H1 (cell line): Measurements from ENCODE around the gene FAM120B. TPM values are rescaled to one million over a fixed set of nuclear protein-coding genes. Genes with fewer than 3 reads are reported as not detected.

Experiments
- CTCF ChIA-PET: fragments of 300-600 bp; sonication (Branson Sonifier 250); formaldehyde crosslinking; loops from one replicate; lab custom pipeline; 2021; ENCODE audit not compliant: partially characterized antibody; lab: Charles Lee
- POLR2A ChIA-PET: fragments of 300-600 bp; sonication (Branson Sonifier 250); formaldehyde crosslinking; loops from one replicate; lab custom pipeline; 2021; ENCODE audit warnings: inconsistent platforms; ENCODE audit not compliant: partially characterized antibody; lab: Charles Lee
- DNase-seq, 2 experiments: peaks; one replicate each; pipeline versions ENCODE4 v3.0.0 to v3.0.0-alpha.2; 2010 to 2022; ENCODE audit warnings: low spot score in 2 of 2, low read depth in 1 of 2, mixed read lengths in 1 of 2
- FAIRE-seq: peaks from 2 replicates; lab custom pipeline; 2011; peaks lifted over from hg19 to GRCh38; lab: Jason Lieb, UNC
- H2AFZ ChIP-seq: 2 replicates; pipeline ENCODE4 v1.8.1; 2012; ENCODE audit warnings: low read length, inconsistent platforms
- H2AK5ac ChIP-seq: 2 replicates; pipeline ENCODE4 v1.6.1; 2013; ENCODE audit warnings: low read depth, low read length
- H2BK120ac ChIP-seq: replicated peaks from 2 replicates; pipeline ENCODE3; 2013; ENCODE audit warnings: low read depth, low read length, inconsistent platforms
- H2BK12ac ChIP-seq: 2 replicates; pipeline ENCODE4 v1.6.1; 2013; ENCODE audit warnings: low read depth, low read length
- H2BK15ac ChIP-seq: 2 replicates; pipeline ENCODE4 v1.6.1; 2013; ENCODE audit warnings: low read length
- H2BK20ac ChIP-seq: 2 replicates; pipeline ENCODE4 v1.6.1; 2013; ENCODE audit warnings: low read length
- H2BK5ac ChIP-seq: 2 replicates; pipeline ENCODE4 v1.6.1; 2013; ENCODE audit warnings: low read depth, low read length
- H3K14ac ChIP-seq: 2 replicates; pipeline ENCODE4 v1.6.1; 2013; ENCODE audit warnings: inconsistent platforms; ENCODE audit not compliant: insufficient read length
- H3K18ac ChIP-seq: 2 replicates; pipeline ENCODE4 v1.6.1; 2013; ENCODE audit warnings: low read length; ENCODE audit errors: extremely low read depth
- H3K23ac ChIP-seq: 2 replicates; pipeline ENCODE4 v1.6.1; 2013; ENCODE audit warnings: inconsistent platforms; ENCODE audit not compliant: insufficient read length
- H3K23me2 ChIP-seq: 2 replicates; pipeline ENCODE4 v1.6.1; 2013; ENCODE audit warnings: low read depth, low read length
- H3K27ac ChIP-seq: 2 replicates; pipeline ENCODE4 v1.6.1; 2011; ENCODE audit warnings: low read depth, low read length, inconsistent platforms
- H3K27me3 ChIP-seq, 4 experiments: replicated peaks in 1 of 4; 1 replicate in 1 of 4; 2 replicates in 3 of 4; pipeline versions ENCODE4 v1.6.1 to v1.8.1; 2011 to 2013; ENCODE audit warnings: low read length in 3 of 4, mild to moderate bottlenecking in 3 of 4, inconsistent platforms in 2 of 4, mixed read lengths in 2 of 4, moderate library complexity in 1 of 4; ENCODE audit not compliant: control insufficient read depth in 3 of 4, insufficient read depth in 3 of 4; ENCODE audit errors: extremely low read depth in 1 of 4
- H3K36me3 ChIP-seq, 4 experiments: 2 replicates each; pipeline versions ENCODE4 v1.6.1 to v1.8.1; 2011 to 2013; ENCODE audit warnings: mild to moderate bottlenecking in 4 of 4, low read length in 3 of 4, moderate library complexity in 2 of 4, control low read depth in 1 of 4, inconsistent platforms in 1 of 4; ENCODE audit not compliant: insufficient read depth in 4 of 4, control insufficient read depth in 2 of 4
- H3K4ac ChIP-seq: replicated peaks from 2 replicates; pipeline ENCODE3; 2013; ENCODE audit warnings: low read length, low read depth, mixed read lengths, inconsistent platforms; ENCODE audit not compliant: insufficient read length
- H3K4me1 ChIP-seq, 4 experiments: replicated peaks in 1 of 4; 1 replicate in 1 of 4; 2 replicates in 3 of 4; pipeline versions ENCODE4 v1.6.1 to v1.8.1; 2011 to 2013; ENCODE audit warnings: low read length in 3 of 4, inconsistent platforms in 2 of 4, mixed read lengths in 1 of 4; ENCODE audit not compliant: insufficient read depth in 4 of 4, control insufficient read depth in 3 of 4
- H3K4me2 ChIP-seq, 2 experiments: 2 replicates each; pipeline versions ENCODE4 v1.6.1 to v1.8.1; 2011 to 2013; ENCODE audit warnings: low read depth in 2 of 2, low read length in 2 of 2, control low read depth in 1 of 2, inconsistent platforms in 1 of 2, mild to moderate bottlenecking in 1 of 2; ENCODE audit not compliant: insufficient read depth in 1 of 2
- H3K4me3 ChIP-seq, 4 experiments: fragments of 200-600, 300-600 bp in 1 of 4; sonication (generic), shearing (Covaris generic), sonication (Bioruptor Twin) in 1 of 4; 2 replicates each; pipeline versions ENCODE4 v1.5.1 to v1.8.1; 2011 to 2016; ENCODE audit warnings: low read length in 4 of 4, low read depth in 3 of 4, control low read depth in 2 of 4, inconsistent platforms in 2 of 4, mild to moderate bottlenecking in 2 of 4, mixed read lengths in 1 of 4, moderate library complexity in 1 of 4; ENCODE audit not compliant: insufficient read depth in 2 of 4; ENCODE audit errors: extremely low read depth in 1 of 4
- H3K56ac ChIP-seq: replicated peaks from 2 replicates; pipeline ENCODE3; 2013; ENCODE audit warnings: low read depth, mild to moderate bottlenecking, mixed read lengths, low read length, inconsistent platforms; ENCODE audit not compliant: insufficient read length
- H3K79me1 ChIP-seq: 2 replicates; pipeline ENCODE4 v1.6.1; 2013; ENCODE audit warnings: low read depth, low read length, control low read depth
- H3K79me2 ChIP-seq, 2 experiments: 2 replicates each; pipeline versions ENCODE4 v1.6.1 to v1.8.1; 2012 to 2013; ENCODE audit warnings: low read length in 2 of 2, mild to moderate bottlenecking in 2 of 2, inconsistent platforms in 1 of 2; ENCODE audit not compliant: insufficient read depth in 2 of 2, control insufficient read depth in 1 of 2
- H3K9ac ChIP-seq, 4 experiments: replicated peaks in 1 of 4; 1 replicate in 1 of 4; 2 replicates in 3 of 4; pipeline versions ENCODE4 v1.6.1 to v1.8.1; 2011 to 2013; ENCODE audit warnings: low read depth in 3 of 4, low read length in 3 of 4, control low read depth in 2 of 4, mild to moderate bottlenecking in 2 of 4, moderate library complexity in 2 of 4, inconsistent platforms in 1 of 4; ENCODE audit errors: extremely low read depth in 1 of 4
- H3K9me3 ChIP-seq, 2 experiments: 2 replicates each; pipeline versions ENCODE4 v1.6.1 to v1.8.1; 2012 to 2013; ENCODE audit warnings: mild to moderate bottlenecking in 2 of 2, moderate library complexity in 2 of 2, control low read depth in 1 of 2, inconsistent platforms in 1 of 2, low read depth in 1 of 2, low read length in 1 of 2, mixed read lengths in 1 of 2; ENCODE audit not compliant: insufficient read depth in 2 of 2
- H4K20me1 ChIP-seq, 2 experiments: replicated peaks in 1 of 2; 2 replicates each; pipeline versions ENCODE3 to v1.8.1; 2011 to 2013; ENCODE audit warnings: inconsistent platforms in 2 of 2, low read length in 2 of 2, mild to moderate bottlenecking in 1 of 2; ENCODE audit not compliant: insufficient read depth in 2 of 2, control insufficient read depth in 1 of 2
- H4K5ac ChIP-seq: 2 replicates; pipeline ENCODE4 v1.6.1; 2013; ENCODE audit warnings: low read length, low read depth, mixed read lengths, inconsistent platforms; ENCODE audit not compliant: insufficient read length
- H4K8ac ChIP-seq: 2 replicates; pipeline ENCODE4 v1.8.0; 2013; ENCODE audit warnings: mild to moderate bottlenecking, moderate library complexity, low read length, inconsistent platforms; ENCODE audit not compliant: insufficient read depth; ENCODE audit errors: extremely low read depth
- H4K91ac ChIP-seq: replicated peaks from 2 replicates; pipeline ENCODE3; 2013; ENCODE audit warnings: low read length, mixed read lengths, inconsistent platforms; ENCODE audit not compliant: insufficient read length
- ASH2L ChIP-seq: fragments of 200-600, 300-600 bp; sonication (generic); IDR thresholded peaks from one replicate; pipeline ENCODE4 v1.7.1; 2017; ENCODE audit warnings: low read length
- CHD2 ChIP-seq: IDR thresholded peaks from 2 replicates; pipeline ENCODE4 v1.6.1; 2012; ENCODE audit warnings: low read length, improper control_type of control experiment
- CREB1 ChIP-seq: IDR thresholded peaks from 2 replicates; pipeline ENCODE4 v1.6.1; 2012; ENCODE audit warnings: inconsistent platforms
- EGR1 ChIP-seq: IDR thresholded peaks from 2 replicates; pipeline ENCODE4 v1.6.1; 2011; ENCODE audit warnings: low read depth, low read length, borderline replicate concordance
- EP300 ChIP-seq, 2 experiments: IDR thresholded peaks; 1 replicate in 1 of 2; 2 replicates in 1 of 2; pipeline ENCODE4 v1.6.1; 2011 to 2012; ENCODE audit warnings: low read depth in 2 of 2, low read length in 2 of 2, mild to moderate bottlenecking in 2 of 2, borderline replicate concordance in 1 of 2, inconsistent platforms in 1 of 2, moderate library complexity in 1 of 2
- KDM4A ChIP-seq: IDR thresholded peaks from one replicate; pipeline ENCODE4 v1.7.1; 2012; ENCODE audit warnings: low read depth, mild to moderate bottlenecking, moderate library complexity, low read length, inconsistent platforms; ENCODE audit not compliant: severe bottlenecking
- POLR2AphosphoS5 ChIP-seq: IDR thresholded peaks from 2 replicates; pipeline ENCODE4 v1.6.1; 2011; ENCODE audit warnings: low read depth, low read length
- RAD21 ChIP-seq, 2 experiments: IDR thresholded peaks in 1 of 2; conservative IDR thresholded peaks in 1 of 2; 2 replicates each; pipeline ENCODE4 v1.6.1; 2011; ENCODE audit warnings: low read depth in 2 of 2, low read length in 2 of 2, improper control_type of control experiment in 1 of 2, inconsistent platforms in 1 of 2, mild to moderate bottlenecking in 1 of 2, moderate library complexity in 1 of 2
- TCF12 ChIP-seq: IDR thresholded peaks from 2 replicates; pipeline ENCODE4 v1.6.1; 2011; ENCODE audit warnings: low read depth, mild to moderate bottlenecking, low read length
- TEAD4 ChIP-seq: IDR thresholded peaks from 2 replicates; pipeline ENCODE4 v1.6.1; 2012; ENCODE audit warnings: low read depth, low read length, inconsistent platforms, mixed read lengths
- WGBS, 2 experiments: shearing (Covaris generic) in 1 of 2; methylation state at CpG; one replicate each; pipeline versions ENCODE4 v1.1.6 to v1.1.7; 2013 to 2015; ENCODE audit warnings: low lambda C conversion rate in 2 of 2, mixed read lengths in 2 of 2, inconsistent platforms in 1 of 2, low coverage in 1 of 2, missing lambda C conversion rate in 1 of 2; ENCODE audit not compliant: insufficient replicate concordance in 2 of 2, insufficient coverage in 1 of 2, insufficient read length in 1 of 2; ENCODE audit errors: extremely low coverage in 1 of 2, missing lambda C conversion rate in 1 of 2; 5-methylcytosine and 5-hydroxymethylcytosine counted together
- polyA plus RNA-seq, 7 experiments: library from polyadenylated mRNA; depleted of rRNA in 3 of 7; stranded (reverse) in 5 of 7; unstranded in 2 of 7; fragments of >200 nt in 5 of 7; fragments of 200-250 nt in 2 of 7; gene quantifications; 1 replicate in 5 of 7; 2 replicates in 1 of 7; 4 replicates in 1 of 7; pipeline versions ENCODE4 v1.2.1 to v1.2.3, GENCODE V29; 2011 to 2013; ENCODE audit warnings: missing spikeins in 2 of 7, mixed read lengths in 2 of 7
- total RNA-seq: library from RNA; stranded (reverse); fragmentation: NEBNext Ultra II Directional; extraction: Animal tissue kit (Norgen Biotek cat#: 25700); gene quantifications from 2 replicates; pipeline ENCODE4 v1.2.1, GENCODE V29; 2021

FAM120B gene
- total and polyA plus RNA-seq, 2 of the 8 experiments (the other 6 are each of a cell fraction or from before 2014, with no cell fraction given): 5.1 to 12.5 TPM

DNA sequence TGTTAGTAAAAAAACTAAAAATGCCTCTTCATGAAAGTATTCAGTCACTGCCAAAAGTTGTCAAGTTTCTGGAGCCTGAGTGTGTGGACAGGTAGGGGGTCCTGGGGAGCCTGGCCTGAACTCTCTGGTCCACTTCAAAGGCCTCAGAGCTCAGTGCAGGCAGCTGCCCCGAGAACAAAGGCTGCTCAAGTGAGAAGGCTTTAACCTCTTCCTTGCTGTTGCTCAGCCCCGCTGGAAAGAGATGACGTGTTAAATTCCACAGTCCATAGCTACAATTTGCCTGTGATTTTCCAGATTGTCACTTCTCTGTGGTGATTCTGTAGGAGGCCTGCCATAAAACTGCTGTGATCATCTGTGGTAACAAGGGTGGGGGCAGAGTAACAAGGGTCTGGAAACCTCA is 96.9 kb downstream of the FAM120B start:
- H3K9me3 ChIP-seq: no peaks in the 10 kb centered on the region
- H2BK20ac ChIP-seq: no peak overlapping the region
- H2AFZ ChIP-seq: no peak overlapping the region
- H3K36me3 ChIP-seq: peaks cover 0 to 10% (median 0%) of the 10 kb centered on the region in 4 experiments; a peak in 3 of 8 replicates
- POLR2A ChIA-PET: interaction anchor here (1.6 kb wide), 1 partner anchor 10 kb away, joined by 4 read pairs; no protein-coding TSS in a partner anchor
- FAIRE-seq (no peak), DNase-seq (no peak)
- no peak overlapping the region for H3K4ac ChIP-seq
- H3K18ac ChIP-seq: peak overlapping the region; percentile 2; the same call in 1 of the 2 replicates
- H4K91ac ChIP-seq: no peak overlapping the region
- 0 out of 2 replicates have a peak overlapping the region, but pooled peaks have one; percentile 12 for H2BK12ac ChIP-seq
- CTCF ChIA-PET: interaction anchor here (1.0 to 1.6 kb wide), 3 partner anchors 18 to 114 kb away, joined by 3 to 5 read pairs (median 3); no protein-coding TSS in a partner anchor
- H3K9ac ChIP-seq: no peak overlapping the region
- H3K23me2 ChIP-seq: no peaks in the 10 kb centered on the region
- H4K5ac ChIP-seq: peak overlapping the region; percentile 0
- no peak overlapping the region for H3K4me3 ChIP-seq
- H3K4me1 ChIP-seq: peaks cover 8 to 19% (median 11%) of the 10 kb centered on the region in 4 experiments
- no peak overlapping the region for H2BK5ac ChIP-seq
- H3K56ac ChIP-seq: no peak overlapping the region
- no peak overlapping the region for H3K14ac ChIP-seq
- no peaks in the 10 kb centered on the region for H3K79me2 ChIP-seq
- H4K8ac ChIP-seq: no peak overlapping the region
- H3K79me1 ChIP-seq: no peaks in the 10 kb centered on the region
- TF ChIP-seq CHD2 (no peak), KDM4A (no peak), TCF12 (peak; percentile 62; the same call in 1 of the 2 replicates), EGR1 (0 out of 2 replicates have a peak, but pooled peaks have one; percentile 11), POLR2AphosphoS5 (no peak), CREB1 (peak; percentile 30; the same call in 1 of the 2 replicates), ASH2L (peak; percentile 37), EP300 (IDR thresholded peaks at IDR 0.05; ENCODE audit: borderline replicate concordance in 1 of 2, low read depth in 2 of 2, low read length in 2 of 2) (peak in 1 of 2 experiments; percentile 16; a peak in 1 of 3 replicates), TEAD4 (peak; percentile 22; the same call in 1 of the 2 replicates), RAD21 (IDR thresholded peaks at IDR 0.05 in 1 of 2, conservative IDR thresholded peaks at IDR 0.05 in 1 of 2; ENCODE audit: low read depth in 2 of 2, low read length in 2 of 2) (peak in 1 of 2 experiments; percentile 24; a peak in 1 of 4 replicates)
- H4K20me1 ChIP-seq: no peaks in the 10 kb centered on the region
- no peaks in the 10 kb centered on the region for H3K27me3 ChIP-seq
- H3K4me2 ChIP-seq: peak overlapping the region; percentile 35 to 39
- H3K27ac ChIP-seq: no peak overlapping the region
- H2BK15ac ChIP-seq: no peak overlapping the region
- 14% methylated on average over 3 of the region's 3 CpGs; no CpG with 5 or more reads in 1 of the 2 experiments for WGBS, 2 experiments
- no peak overlapping the region for H2AK5ac ChIP-seq
- H3K23ac ChIP-seq: no peak overlapping the region
- no peak overlapping the region for H2BK120ac ChIP-seq
